Posterior vena cava (tissue), 2 donors: Measurements from ENCODE around the gene RSPH6A. TPM values are rescaled to one million over a fixed set of nuclear protein-coding genes. Genes with fewer than 3 reads are reported as not detected.

Source experiments
- DNase-seq: peaks from one replicate; pipeline ENCODE4 v3.0.0-alpha.2; 2020; ENCODE audit warnings: low spot score
- intact Hi-C, 2 donors: fragments of 100-400 bp; cut with DNase I; formaldehyde crosslinking; loops; one replicate each; pipeline versions ENCODE4 v1.14.1 to v1.14.2; 2022 to 2023
- total RNA-seq, 2 donors: library from RNA; stranded (reverse); fragmentation: NEBNext Ultra II Directional; extraction: Animal tissue kit (Norgen Biotek cat#: 25700); gene quantifications; one replicate each; pipeline ENCODE4 v1.2.1, GENCODE V29; 2021
- donor health status: DM: yes; HTN: yes; CAD: no.
- donor health status: DM: yes; HTN: yes; CAD: no.

The RSPH6A gene
- total RNA-seq, 2 donors from 2014 or later, result not detected

GRCh38 chr19:45785097-45785496 is 30.0 kb downstream of the RSPH6A start:
- intact Hi-C loops, result no loop called here
- no peak for DNase-seq

GRCh38 chr19:45784096-45784495 is 31.0 kb downstream of the RSPH6A start:
- intact Hi-C loops, result no loop called here
- no peak for DNase-seq

DNA sequence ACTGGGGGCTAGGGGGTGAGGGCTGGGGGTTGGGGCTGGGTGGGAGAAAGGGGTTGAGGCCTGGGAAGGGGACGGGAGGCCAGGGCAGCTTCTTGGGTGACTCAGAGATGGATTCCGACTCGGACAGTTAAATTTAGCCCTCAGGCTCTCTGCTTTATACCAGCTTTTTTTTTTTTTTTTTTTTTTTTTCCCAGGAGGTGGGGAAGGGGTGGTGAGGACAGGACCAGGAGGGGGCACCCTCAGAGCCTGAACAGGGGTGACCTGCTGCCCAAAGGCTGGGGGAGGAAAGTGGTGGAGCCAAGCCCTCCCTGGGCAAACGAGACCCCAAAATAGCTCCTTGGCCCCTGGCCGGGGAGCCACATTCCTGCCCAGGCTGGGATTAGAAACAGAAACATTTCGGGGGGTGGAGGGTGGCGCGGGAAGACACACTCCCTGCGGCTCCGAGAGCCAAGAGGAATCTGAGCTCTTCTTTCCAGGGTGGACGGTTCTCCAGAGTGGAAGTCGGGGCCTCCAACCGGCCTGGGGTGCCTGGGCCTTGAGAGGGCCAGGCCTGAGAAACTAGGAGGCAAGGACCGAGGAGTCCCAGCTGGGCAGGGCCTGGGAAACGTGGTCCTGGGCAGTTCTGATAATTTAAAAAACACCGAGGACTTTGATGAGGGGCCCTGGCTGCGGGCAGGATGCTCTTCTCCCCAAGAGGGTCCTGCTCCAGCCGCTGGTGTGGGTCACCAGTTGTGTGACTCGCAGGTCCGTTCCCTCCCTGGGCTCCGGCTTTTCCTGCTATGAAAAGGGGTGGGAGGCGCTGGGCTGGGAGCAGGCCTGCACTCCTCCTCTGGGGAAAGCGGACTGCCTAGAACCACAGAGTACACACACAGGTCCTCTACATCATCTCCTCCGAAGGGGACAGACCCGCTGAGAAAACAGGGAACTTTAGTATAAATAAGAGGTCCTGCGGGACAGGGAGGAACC is 32.0 kb downstream of the RSPH6A start:
- DNase-seq, result peak; percentile 90

GRCh38 chr19:45782162-45782691 is 32.9 kb downstream of the RSPH6A start, which contains the start of gene DMPK:
Gene DMPK (minus strand): TSS chr19:45782490. CDS start chr19:45782352, 138 bp downstream.
- no peak for DNase-seq
- intact Hi-C loops, result no loop called here

More for the DNA sequence above, 32.0 kb downstream of the RSPH6A start:
- intact Hi-C loops, result no loop called here

DNA sequence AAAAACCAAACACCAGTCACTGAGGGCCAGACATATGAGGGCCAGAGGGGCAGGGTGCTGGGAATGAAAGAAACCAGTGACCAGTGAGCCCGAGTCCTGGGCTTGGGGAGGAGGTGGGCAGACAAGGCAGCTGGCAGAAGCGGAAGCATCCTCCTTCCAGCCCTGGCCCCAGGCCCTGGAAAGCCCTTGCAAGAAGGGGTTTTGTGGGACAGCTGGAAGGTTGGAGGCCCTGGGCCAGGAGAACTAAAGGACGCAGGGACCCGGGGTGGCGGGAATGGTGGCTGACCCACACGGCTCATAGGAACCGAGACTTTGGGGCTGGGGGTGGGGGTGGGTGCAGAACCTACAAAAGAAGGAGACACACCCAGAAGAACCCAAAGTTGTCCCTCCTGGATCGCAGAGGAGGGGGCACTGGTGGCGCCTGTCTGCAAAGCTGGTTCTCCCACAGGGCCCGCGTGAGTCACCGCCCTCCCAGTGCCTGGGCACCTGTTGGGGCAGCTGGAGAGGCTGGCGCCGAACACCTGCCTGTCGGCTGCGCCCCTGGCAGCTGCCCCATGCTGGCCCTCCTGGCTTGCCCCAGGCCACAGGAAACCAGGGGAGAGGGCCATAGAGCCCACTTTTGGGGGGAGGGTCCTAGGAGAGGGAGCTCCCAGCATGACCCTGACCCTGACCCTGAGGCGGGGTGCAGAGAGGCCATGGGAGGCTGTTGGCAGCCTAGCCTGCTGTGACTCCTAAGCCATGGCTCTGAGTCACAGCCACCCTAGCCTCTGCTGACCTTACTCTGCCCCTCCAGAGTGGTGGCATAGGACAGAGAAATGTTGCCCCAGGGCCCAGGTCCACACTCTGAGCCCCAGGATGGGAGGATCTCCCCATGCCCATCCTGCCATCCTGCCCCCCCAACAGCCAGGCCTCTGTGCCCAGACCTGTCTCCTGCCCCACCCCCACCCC is 33.6 kb downstream of the RSPH6A start:
- DNase-seq, result no peak
- intact Hi-C loops, result no loop called here

GRCh38 chr19:45780448-45781213 is 34.5 kb downstream of the RSPH6A start:
- no peak for DNase-seq
- intact Hi-C loops, result no loop called here

- intact Hi-C loops, result no loop called here
Observed at GRCh38 chr19:45780146-45780447, 35.0 kb downstream of the RSPH6A start.

DNA sequence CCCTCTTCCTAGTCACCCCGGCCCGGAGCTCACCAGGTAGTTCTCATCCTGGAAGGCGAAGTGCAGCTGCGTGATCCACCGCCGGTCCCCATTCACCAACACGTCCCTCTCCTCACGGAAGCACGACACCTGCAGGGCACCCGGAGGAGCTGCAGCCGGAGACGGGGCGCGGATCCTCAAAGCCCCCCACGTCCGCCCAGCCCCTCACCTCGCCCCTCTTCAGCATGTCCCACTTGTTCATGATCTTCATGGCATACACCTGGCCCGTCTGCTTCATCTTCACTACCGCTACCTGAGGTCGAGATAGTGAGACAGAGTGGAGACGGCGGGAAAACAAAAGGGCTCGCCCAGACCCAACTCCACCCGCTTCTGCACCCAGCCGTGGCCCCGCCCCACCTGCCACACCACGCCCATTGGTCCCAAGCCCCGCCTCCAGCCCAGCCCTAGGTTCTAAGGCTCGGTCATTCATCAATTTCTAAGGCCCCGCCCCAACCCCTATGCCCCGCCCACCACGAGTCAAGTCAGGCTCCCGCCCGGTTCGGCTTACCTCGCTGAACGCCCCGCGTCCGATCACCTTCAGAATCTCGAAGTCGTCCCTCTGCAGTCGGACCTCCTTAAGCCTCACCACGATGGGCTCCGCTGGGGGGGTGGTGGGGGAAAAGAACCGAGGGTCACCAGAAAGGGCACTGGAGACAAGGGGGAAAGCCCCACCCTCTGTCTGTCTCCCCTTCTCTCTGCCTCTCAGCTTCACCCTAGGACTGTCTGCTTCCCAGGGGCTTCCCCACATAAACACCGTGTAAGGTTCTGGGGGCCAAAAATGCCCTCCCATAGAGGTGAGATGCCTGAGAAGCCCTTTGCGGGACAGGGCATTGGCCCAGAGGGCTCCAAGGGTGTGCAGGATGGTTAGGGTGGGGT is 35.6 kb downstream of the RSPH6A start:
- DNase-seq, result peak; percentile 96
- intact Hi-C loops, result no loop called here

More at GRCh38 chr19:45780146-45780447, 35.0 kb downstream of the RSPH6A start:
- DNase-seq, result no peak

GRCh38 chr19:45778010-45778661 is 37.0 kb downstream of the RSPH6A start:
- intact Hi-C loops, result no loop called here
- no peak for DNase-seq

- intact Hi-C loops, result no loop called here
- no peak for DNase-seq
Observed at GRCh38 chr19:45777395-45777961, 37.6 kb downstream of the RSPH6A start.

DNA sequence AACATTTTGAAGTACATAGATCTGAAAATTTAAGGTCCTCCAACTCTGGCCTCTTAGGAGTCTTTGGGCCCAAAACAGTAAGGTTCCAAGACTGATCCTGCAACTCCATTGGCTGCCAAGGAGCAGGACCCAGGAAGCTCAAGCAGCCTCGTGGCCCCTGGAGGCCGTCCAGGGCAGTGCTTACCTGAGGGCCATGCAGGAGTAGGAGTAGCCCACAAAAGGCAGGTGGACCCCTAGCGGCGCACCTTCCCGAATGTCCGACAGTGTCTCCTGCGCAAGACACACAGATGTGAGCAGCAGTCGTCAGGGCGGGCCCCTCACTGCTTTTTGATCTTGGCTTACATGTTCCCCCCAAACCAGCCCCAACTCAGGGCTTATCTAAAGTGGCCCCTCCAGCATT is 40.3 kb downstream of the RSPH6A start:
- intact Hi-C loops, result no loop called here
- no peak for DNase-seq

- intact Hi-C loops, result no loop called here
- DNase-seq, result no peak
Observed at GRCh38 chr19:45773384-45773783, 41.7 kb downstream of the RSPH6A start.

- DNase-seq, result no peak
- intact Hi-C loops, result no loop called here
Observed at GRCh38 chr19:45772912-45773311, 42.2 kb downstream of the RSPH6A start.

DNA sequence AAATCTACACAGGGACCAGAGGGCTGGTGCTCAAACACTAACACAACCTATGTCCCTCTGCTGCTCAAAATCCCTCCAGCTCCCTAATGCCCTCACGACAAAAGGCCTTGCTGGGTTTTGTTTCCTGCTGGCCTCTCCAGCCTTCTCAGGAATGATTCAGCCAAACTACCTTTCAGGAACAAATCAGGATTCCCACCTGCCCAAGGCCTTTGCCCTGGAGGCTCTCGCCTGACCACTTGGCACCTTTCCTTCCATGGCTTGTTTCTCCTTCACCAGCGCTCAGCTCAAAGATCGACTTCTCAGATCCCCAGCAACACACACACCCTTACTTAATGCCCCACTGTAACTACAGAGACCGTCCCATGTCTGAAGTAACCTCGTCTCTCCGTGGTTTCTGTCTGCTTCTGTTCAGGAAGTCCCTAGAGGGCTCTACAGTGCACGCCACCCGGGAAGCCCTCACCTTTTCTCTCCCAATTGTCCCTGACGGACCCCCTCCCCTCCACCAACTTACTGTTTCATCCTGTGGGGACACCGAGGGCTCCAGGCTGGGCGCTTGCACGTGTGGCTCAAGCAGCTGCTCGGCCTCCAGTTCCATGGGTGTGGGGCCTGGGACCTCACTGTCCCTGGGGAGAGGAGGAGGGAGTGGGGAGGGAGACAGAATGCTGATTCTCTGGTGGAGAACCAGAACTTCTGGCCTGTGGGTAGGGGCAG is 42.8 kb downstream of the RSPH6A start:
- DNase-seq, result no peak
- intact Hi-C loops, result no loop called here

DNA sequence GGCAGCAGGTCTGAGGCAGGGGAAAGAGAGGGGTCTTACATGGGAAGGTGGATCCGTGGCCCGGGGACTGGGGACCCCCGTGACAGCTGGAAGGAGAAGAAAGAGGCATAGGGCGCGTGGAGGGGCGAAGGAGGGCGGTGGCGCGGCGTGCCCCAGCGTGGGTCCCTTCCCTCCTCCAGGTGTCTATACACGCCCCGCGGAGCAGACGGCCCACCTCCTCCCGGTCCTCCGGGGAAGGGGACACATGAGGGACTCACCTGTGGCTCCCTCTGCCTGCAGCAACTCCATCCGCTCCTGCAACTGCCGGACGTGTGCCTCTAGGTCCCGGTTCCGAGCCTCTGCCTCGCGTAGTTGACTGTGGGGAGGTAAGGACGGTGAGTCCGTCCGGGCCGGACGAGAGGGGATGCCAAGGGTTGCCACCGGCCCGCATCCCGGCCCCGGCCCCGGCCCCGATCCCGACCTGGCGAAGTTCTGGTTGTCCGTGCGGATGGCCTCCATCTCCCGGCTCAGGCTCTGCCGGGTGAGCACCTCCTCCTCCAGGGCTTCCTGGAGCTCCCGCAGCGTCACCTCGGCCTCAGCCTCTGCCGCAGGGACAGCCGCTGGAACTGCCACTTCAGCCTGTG is 43.7 kb downstream of the RSPH6A start:
- DNase-seq, result no peak
- intact Hi-C loops, result no loop called here
